ENCODE results near the gene ARHGAP15.

Gene ARHGAP15

DNA sequence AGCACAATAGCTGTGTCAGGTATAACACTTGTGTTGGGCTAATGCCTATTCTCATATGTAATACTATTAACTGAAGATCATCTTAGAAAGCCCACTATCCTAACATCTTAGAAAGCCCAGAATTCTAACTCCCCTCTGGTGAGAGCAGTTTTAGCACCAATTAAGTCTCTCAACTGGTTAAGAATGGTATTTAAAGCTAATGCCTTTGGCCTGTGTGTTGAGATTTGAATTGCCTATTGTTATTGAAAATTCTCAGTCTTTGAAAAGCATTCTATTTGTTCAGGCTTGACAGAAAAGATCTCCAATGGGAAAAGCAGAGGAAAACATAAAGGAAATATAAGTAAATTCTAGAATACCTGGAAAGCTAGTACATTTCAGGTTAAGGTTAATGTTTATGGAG, 352.5 kb downstream of the ARHGAP15 start:
- no peak for DNase-seq (ENCODE audit: low read depth, low spot score)

DNA sequence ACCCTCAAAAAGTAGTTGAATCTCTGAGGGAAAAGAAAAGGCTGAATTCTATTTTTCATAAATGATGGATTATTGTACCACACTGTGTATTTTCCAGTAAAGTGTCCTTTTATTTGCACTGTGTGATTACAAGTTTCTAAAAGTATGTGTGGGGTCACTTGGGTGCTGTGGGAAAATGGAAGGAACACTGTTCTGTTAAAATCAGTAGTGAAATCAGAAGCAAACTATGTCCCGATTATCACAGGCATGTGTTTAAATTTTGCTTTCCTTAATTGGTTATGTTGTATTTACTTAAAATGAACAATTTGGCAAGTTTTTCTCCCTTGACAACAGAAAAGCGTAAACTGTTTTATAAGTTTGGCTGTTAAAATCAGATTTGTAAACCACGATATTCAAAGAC, 353.1 kb downstream of the ARHGAP15 start:
- DNase-seq (ENCODE audit: low read depth, low spot score) = no peak

DNA sequence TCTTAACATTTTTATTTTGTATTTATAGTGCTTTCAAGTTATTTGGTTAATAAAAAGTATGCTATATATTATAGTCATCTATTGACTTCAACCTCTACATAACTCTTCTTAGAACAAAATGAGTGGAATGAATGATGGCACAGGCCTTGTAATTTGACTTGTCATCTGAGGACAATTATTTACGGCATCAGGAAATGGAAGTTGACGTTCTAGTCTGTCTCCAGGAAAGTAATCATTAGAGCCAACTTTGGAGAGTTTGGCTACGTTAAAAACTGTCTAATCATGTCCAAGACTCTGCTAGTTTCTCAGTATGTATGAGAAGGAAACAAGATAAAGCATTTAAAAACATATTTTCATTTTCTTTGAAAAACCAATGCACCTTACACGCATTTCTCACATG, 353.6 kb downstream of the ARHGAP15 start:
- no peak for DNase-seq (ENCODE audit: low read depth, low spot score)

DNA sequence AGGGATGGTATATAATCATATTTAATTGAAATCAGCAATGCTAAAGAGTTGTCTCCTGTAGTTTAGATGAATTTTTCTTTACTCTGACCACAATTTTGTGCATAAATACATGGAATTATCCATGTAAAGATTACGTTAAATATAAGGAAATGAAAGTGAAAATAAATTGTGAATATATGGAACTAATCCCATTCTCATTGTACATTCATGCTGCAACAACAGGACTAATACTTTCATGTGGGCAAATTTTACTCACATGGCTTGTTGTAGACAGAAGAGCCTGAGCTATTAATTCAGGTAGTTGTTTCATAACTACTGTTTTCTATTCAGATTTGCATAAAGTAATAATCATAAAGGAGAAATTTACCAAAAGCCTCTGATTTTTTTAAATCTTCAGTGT, 357.8 kb downstream of the ARHGAP15 start:
- no peak for DNase-seq (ENCODE audit: low read depth, low spot score)

DNA sequence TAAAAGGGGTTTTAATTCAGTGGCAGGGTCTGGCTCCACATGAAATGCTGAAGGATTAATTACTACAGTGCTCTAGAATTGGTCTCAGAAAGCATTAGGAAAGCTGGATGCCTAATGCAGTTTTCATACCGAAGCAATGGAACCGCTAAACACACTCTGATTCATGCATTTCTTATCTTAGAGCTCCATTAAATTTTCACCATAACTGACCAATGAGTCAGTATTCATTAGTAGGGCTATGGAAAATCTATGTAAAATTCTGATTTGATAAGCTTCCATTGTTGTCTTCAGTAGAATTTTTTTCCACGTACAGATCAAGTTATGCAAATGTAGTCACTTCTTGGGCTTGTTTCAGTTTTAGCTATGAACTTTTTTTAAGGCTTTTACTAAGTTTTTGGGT, 359.9 kb downstream of the ARHGAP15 start:
- no peak for DNase-seq (ENCODE audit: low read depth, low spot score)

DNA sequence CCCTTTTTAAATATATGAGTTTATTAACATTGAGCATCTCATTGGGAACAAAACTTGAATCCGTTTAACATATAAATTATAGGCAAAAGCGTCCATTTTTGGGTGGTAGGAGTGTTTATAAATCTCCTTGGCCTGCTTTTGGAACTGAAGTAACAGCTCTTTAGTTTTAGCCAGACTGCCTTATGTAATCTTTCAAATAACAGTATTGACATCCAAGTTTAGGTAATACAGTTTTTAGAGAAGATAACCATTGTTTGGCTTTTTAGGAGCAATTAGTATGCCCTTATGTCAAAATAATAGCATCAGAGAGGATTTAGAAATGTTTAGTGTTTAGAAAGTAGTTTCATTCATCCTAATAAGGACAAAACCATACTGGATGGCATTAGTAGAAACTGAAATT, 361.9 kb downstream of the ARHGAP15 start:
- DNase-seq (ENCODE audit: low read depth, low spot score) = no peak

DNA sequence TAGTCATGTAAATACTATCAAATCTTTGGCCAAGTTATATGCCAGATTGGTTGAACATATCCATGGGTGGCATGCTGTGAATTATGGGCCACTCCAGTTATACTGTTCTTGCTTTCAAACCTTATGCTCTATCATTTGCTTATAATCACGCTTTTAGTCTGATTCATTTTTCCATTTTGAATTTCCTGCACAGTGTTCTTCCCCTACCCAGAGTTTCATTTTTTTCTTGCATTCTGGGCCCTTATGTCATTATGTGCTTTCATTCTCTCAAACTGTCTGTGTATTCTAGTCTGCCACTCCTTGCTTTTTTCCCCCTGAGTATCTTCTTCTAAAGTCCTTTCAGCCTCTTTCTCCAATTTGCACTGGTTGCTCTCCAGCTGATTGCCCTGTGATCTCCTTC, 364.1 kb downstream of the ARHGAP15 start:
- no peak for DNase-seq (ENCODE audit: low read depth, low spot score)

DNA sequence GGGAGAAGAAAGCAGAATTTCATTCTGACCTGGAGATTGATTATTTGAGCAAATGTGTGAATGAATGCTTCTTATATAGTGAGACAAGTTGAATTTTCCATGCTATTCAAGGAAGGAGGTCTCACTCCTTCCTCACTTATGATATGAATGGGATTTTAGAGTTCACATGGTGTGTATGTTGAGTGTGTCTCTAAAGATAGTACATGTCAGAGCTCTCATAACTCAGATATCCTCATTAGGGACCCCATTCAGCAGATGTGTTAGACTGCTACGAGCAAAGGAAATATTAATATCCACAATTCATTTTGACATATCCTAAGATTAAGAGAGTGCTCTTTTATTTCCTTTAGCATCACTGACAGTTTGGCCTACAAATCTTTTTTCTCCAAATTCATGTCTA, 368.5 kb downstream of the ARHGAP15 start:
- DNase-seq (ENCODE audit: low read depth, low spot score) = no peak

DNA sequence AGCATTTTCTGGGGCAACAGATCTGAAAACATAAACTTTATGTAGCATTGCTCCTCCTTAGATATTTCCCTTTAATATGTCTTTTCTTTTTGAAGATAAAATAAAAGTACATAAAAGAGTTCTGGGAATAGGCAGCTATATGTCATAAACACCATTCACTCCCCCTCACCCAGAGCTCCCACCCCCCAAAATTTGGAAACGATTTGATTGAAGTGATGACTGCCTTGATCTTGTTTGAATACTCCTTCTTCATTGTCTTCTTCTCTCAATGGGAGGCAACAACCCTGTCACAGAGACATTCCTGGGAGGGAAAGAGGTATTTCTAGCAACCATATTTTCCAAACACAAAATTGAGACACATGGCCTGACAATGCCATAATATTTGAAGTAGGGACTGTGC, 369.3 kb downstream of the ARHGAP15 start:
- no peak for DNase-seq (ENCODE audit: low read depth, low spot score)

DNA sequence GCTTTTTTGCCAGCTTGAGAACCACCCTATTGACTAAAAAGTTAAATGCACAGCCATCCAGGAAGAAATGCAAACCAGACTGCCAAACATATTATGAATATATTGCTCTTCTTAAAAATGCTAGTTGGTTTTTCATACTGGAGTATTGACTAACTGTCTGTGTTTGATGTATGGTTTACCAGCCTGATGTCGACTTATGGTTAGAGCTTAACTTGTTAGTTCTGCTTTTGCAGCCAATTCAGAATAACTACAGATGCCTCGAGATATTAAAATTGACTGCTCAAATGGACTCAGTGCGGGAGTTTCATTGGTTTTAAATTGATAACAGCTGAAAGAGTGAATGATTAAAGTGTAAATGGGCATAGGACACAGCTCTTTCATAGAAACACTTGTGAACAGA, 369.8 kb downstream of the ARHGAP15 start:
- no peak for DNase-seq (ENCODE audit: low read depth, low spot score)

DNA sequence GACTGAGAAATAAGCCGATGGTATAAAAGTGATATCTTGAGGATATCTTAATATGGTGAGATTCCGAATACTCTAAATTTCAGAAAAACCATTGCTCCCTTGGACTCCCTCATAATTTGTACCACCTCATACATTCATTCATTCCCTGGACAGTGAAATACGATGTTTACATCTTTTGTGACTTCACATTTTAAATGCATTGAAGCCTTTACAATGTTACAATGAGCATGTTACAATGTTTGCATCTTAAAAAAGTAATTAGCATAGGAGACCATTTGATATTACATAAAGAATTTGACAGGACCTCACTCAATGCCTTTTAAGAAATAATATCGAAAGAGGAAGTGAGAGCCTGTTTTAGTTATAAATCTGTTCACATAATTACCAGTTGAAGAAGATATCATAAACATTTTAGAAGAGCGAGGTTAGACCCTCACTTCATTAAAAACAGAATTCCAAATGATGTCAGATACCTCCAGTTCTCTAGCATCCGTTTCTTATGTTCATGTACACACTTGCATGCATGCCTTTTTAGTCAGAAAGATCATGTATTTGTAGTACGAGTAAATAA, 372.0 kb downstream of the ARHGAP15 start:
- no peak for DNase-seq (ENCODE audit: low read depth, low spot score)

DNA sequence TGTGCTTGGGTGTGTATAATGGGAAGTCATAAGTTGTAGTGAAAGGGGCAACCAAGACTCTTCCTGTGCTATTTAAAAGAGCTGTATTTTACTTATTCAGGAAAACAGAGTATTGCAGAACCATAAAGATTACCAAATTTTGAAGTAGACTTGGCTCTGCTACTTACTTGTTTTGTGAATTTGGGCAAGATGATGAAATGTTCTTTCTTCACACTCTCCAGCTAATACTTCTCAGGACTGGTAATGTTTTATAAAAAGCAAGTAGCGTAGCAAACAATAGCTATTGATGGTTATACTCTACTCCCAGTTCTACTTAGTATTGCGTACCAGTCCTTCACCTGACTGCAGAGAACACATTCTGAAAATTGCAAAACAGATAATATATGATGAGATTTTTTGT, 374.1 kb downstream of the ARHGAP15 start:
- DNase-seq (ENCODE audit: low read depth, low spot score) = no peak

DNA sequence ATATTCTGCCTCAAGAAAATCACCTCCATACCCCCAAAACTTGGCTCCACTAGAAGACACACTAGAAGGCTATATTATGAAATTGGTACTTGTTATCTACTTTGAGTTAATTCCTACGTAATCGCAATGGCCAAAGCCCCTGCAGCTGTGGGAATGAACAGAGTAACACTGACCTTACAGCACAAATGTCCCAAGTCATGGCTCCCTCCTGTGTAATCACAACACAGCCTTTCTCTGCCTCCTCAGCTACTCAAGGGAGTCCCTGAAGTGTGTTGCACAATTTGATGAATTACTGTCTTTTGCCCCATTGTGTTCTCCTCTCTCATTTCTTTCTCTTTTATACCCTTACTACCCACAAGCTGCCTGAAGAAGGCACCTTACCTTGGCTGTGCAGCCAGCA, 375.2 kb downstream of the ARHGAP15 start:
- no peak for DNase-seq (ENCODE audit: low read depth, low spot score)

DNA sequence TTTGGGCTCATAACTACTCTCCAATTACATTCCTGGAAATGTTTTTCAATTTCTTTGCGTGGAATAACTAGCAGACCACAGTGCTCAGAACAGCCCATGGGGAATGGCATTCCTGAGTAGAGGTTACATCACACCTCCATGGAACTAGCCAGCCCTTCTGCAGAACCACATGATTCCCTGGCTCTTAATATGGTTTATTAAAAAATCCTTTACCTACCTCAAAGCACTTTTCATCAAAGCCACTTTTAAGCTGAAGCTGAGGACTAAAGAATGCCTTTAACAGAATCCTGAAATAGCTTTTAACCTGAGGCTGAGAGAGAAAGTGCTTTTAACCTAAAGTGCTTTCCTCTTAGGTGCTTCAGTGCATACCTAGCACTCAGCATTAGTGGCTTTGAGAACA, 376.3 kb downstream of the ARHGAP15 start:
- no peak for DNase-seq (ENCODE audit: low read depth, low spot score)

DNA sequence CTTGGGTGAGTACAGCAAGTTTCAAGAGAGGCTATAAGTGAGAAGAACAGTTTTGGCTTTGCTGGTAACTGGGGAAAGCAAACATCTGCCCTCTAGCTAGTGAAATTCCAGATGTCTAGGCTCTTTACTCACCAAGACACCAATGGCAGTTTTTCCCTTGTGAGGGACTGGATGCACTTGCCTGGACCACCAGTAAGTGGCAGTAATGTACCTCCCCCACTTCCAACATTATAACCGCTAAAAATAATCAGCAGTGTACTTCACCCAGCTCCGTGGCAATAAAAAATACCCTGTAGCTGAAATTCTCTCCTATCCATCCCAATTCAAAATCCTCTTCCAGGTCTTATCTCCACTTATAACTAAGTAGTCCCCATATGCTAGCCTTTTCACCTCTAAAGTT, 383.9 kb downstream of the ARHGAP15 start:
- DNase-seq (ENCODE audit: low read depth, low spot score) = no peak

DNA sequence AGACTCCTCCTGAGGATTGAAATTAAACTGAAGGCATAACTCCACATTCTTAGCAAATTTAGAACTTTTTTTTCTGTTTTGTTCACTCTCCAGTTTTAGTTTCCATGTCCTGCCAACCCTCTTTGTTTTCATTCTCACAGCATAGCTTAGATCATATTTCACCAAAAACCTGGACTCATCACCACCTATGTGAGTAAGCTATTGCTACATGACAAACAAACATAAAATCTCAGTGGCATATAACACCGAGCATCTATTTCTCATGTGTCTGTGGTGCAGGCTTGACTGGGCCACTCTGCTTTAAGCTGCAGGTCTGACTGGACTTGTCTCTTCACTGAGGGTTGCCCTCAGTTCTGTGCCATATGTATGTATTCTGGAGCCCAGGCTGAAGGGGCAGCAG, 385.2 kb downstream of the ARHGAP15 start:
- DNase-seq (ENCODE audit: low read depth, low spot score) = no peak

DNA sequence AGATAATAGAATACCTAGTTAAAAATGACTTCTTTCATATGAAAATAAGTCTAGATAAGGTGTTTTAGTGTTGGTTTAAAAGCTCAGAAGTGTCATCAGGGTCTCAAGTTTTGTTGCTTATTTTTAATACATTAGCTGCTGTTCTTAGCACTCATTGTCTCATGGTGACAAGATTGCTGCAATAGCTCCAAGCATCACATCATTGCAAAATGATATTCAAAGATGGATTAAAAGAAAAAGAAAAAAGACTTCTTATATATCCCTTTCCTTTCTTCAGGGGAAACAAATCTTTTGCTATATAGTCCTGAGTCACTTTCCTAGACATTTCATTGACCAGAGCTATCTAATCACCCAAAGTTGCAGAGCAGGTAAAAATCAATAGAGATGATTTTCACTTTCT, 386.1 kb downstream of the ARHGAP15 start:
- DNase-seq (ENCODE audit: low read depth, low spot score) = no peak

DNA sequence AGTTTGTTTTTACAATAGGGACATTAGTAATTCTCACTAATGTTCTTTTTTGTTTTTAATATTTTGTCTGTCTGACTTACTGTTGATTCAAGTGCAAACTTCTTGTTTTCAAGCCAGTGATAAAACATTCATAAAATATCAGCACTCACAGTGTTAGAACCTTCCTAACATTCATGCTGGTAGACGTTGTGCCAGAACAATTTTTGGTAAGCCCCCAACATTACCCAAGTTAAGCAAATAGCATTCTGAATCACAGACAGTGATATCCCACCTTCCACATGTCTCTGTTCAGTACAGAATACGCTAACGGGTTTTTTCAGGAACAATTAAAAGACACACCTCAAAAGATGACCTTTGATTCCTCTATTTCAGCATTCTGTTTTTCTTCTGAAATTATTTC, 390.3 kb downstream of the ARHGAP15 start:
- DNase-seq (ENCODE audit: low read depth, low spot score) = no peak

DNA sequence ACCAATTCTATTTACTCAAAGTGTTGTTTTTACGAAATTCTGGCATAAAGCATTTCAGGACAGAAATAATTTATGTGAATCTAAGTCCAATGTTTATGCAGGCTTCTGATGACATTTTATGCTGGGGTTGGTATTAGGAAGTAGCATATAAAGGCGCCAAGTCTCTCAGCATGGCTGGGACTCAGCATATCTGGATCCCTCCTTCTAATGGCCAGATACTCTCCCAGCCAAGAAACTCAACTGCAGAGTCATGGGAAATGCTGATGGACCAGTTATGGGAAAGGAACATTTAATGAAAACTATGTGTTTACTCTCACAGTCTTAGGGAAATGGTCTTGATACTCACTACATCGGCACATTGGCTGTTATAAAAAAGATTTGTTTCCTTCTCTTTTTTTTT, 392.2 kb downstream of the ARHGAP15 start:
- no peak for DNase-seq (ENCODE audit: low read depth, low spot score)

DNA sequence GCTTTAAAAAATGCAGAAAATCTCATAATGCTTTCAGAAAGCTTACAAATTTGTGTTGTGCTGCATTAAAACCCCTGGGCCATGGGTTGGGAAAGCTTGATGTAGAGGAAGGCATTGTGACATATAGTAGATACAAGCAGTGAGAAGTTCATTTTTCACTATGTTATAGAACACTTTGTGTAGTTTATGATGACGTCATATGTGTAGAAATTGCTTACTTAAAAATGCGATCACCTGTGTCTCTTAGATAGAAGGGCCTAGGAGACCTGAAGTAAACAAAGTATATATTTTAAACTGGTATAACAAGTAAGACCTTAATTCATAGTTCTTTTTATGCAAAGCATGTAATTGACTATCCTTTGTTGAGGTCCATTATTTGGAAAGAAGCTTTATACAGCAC, 393.5 kb downstream of the ARHGAP15 start:
- DNase-seq (ENCODE audit: low read depth, low spot score) = no peak

DNA sequence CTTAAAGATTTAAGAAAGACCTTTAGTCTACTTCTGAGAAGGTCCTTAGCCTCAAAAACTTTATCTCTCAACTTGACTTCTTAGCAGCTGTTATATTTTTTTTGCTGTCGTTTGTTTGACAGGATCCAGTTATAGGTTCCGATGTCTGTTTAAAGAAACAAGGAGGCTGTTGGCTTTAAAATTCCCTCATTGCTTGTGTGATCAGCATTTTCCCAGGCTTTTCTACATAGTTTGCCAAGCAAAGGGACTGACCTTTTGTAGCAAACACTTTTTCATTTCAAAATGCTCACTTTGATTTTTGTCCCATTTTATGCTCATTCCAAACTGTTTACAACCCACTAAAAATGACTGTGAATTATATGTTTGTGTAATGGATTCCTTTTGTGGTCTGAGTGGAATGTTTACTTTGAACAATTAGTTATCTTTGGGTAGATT, 394.9 kb downstream of the ARHGAP15 start:
- DNase-seq (ENCODE audit: low read depth, low spot score) = no peak

DNA sequence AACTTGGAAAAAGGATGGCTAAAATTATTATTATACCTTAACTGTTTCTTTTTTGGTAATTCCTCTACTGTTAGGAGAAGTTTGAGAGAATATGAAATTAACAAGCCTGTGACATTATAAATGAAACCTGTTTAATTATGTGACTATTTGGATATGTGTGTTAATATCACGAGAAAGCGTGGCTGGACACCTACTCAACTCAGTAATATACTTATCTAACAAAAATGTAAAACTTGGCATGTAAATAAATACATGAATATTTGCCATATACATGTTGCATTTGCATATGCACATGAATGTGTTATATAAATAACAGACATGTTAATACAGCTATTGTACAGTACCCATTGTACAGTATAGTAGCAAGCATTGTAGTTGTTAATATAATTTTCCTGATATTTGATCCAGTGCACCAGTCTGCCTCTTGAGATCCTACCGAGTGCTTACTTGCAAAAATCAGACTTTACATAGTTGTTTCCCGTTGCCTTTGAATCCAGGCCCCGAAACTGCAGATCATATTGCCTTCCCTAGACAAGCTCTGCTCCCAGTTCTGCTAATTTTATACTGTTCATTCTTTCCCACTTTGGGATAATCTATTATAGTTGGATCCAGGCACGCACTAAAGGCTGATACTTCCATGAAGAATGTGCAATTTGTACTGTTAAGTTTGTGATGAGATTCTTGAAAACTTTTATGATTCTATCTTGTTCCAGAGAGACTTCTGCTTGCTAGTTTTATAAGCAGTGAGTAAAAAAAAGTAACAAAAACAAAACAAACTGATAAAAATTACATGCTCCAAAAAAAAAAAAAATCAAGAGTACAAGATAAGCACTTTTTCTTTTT, 395.6 kb downstream of the ARHGAP15 start:
- no peak for DNase-seq (ENCODE audit: low read depth, low spot score)

DNA sequence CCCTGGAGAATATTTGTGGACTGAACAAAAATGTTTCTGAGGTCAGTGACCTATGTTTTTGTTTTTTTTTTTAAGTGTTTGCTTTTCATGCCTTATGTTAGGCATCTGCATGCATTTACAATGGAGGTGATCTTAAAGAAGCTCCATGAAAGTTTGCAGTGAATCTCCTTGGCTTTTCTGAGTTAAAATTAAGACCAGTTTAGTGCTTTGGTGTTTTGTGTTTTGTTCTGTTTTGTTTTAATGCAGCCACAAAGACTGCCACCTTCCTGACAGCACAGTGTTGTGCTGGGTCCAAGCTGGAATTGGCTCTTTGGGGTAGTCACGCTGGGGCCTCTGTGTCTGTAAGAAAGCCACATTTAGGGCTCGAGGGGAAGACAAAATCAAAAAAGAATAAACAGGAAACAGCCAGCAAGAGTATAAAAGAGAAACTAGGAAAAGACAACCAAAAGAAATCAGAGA, 396.2 kb downstream of the ARHGAP15 start:
- DNase-seq (ENCODE audit: low read depth, low spot score) = no peak

Data from activated CD4-positive, CD25-positive, alpha-beta regulatory T cell treated with anti-CD3 and anti-CD28 coated beads, Interleukin-2, amount 50 U/mL, for 16 hours (primary cell).